GM11168 (cell line): ENCODE results near the gene SOX10.

Source experiments
- in situ Hi-C: fragments of 300-500 bp; cut with MboI; formaldehyde crosslinking; loops from one replicate; pipeline ENCODE4 v1.12.0; 2022; ENCODE audit warnings: low sequenced_read_pairs; ENCODE audit not compliant: unreplicated experiment

The SOX10 gene

GRCh38 chr22:38017272-38017920 lies 33.0 kb upstream of the SOX10 start:
- in situ Hi-C loops: no loop called here

DNA sequence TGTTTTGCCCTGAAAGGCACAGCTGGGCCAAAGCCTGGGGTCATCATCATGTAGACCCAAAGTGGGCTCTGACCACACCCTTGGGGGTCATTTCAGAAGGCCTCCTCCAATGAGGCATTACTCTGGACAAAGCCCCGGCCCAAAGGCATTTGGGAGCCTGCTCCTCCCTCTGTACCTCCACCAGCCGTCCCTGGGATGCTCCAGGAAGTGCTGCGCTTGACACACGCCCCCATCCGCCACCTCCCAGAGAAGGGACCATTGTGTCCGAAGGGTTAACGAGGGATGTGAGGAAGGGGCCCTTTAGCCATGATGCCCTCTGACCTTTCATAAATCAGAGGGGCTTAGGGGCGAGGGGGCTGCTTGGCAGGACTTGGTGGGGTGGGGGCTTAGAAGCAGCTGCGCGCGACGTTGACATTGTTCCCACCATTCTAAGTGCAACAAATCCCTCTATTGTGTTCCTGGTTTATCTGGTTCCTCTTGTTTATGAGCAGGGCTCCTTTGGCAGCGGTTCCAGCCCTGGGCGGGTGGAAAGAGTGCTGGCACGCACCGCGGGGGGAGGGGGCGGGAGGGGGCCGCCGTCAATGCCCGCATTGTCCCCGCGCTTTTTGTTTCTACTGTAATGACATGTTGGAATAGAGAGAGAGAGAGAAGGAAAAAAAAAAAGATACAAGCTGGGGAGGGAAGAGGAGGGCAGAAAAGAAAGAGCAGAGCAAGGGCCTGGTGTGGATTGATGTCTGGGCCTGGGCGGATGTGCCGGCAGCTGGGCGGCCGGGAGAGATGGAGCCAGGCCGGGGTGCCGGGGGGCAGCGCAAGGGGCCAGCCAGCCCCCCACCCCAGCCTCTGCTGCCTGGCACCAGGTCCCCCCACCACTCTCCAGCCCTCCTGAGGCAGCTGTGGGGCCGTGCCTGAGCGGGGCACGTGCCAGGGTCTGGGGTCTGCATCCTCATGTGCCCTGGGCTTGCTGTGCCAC lies 32.1 kb upstream of the SOX10 start:
- in situ Hi-C loops: no loop called here

GRCh38 chr22:38014083-38014482 lies 29.7 kb upstream of the SOX10 start:
- in situ Hi-C loops: no loop called here

DNA sequence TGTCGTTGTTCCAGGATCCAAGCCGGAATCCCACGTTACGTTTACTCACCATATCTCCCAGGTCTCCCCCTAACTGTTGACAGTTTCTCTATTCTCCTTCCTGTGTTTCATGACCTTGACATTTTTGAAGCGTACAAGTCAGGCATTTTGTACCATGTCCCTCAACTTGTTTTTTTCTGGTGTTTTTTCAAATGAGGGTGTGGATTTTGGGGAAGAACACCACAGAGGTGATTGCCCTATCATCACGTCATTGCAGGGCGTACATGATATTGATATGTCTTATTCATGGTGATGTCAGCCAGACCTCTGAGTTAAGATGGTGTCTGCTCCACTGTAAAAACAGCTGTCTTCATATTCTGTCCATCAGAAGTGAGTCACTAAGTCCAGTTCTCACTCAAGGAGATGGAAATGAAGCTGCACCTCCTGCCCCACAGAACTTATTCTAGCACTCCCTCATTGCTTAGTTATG lies 28.3 kb upstream of the SOX10 start:
- in situ Hi-C loops: no loop called here

DNA sequence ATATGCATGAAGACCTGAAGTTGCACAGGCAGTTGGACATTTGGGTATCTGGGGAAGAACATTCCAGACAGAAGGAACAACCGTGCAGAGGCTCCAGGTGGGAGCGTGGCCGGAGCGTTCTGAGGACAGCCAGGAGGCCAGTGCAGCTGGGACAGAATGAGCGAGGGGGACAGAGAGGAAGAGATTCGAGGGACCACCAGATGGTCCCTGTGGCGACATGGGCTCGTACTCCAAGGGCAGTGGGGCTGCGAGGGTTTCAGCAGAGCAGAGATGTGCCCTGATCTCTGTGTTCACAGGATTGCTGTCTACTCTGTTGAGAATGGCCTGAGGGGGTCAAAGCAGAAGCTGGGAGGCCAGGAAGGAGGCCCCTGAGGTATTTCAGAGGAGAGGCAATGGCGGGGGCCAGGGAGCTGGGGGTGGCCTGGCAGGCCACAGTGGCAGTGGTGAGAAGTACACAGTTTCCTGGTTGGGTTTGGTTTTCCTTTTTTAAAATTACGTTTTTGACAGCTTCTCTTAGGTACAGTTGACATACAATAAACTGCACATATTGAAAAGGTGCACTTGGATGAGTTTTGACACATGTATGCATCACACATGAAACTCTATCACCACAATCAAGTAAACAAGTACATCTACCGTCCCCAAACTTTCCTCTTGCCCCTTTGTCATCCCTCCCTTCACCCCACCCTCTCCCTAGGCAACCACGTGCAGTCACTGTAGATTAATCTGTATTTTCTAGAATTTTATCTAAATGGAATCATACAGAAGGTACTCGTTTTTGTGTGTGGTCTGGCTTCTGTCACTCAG lies 24.8 kb upstream of the SOX10 start:
- in situ Hi-C loops: no loop called here

DNA sequence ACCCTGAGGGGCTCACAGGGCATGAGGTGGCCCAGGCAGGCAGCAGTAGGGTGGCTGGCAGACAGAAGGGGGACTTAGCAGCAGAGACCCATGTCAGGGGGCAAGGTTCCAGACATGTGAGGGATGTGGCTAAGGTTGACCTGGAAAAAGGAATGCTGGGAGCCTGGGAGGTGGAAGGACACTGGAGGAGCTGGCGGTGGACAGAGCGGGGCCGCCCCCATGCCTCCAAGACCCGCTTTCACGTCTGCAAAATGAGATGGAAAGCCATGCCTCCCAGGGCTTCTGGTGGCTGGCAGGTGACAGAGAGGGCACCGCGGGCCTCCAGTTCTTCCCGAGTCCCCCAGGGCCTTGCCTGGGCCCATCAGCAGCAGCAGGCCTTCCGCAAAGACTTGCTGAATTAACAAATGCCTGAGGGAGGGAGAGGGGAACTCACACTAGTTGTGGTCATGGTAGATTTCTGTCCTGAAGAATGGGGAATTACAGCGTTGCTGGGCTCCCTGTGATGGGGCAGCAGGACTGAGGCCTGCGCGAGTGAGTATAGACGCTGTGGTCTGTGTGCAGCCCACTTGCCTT lies 23.1 kb upstream of the SOX10 start:
- in situ Hi-C loops: no loop called here

DNA sequence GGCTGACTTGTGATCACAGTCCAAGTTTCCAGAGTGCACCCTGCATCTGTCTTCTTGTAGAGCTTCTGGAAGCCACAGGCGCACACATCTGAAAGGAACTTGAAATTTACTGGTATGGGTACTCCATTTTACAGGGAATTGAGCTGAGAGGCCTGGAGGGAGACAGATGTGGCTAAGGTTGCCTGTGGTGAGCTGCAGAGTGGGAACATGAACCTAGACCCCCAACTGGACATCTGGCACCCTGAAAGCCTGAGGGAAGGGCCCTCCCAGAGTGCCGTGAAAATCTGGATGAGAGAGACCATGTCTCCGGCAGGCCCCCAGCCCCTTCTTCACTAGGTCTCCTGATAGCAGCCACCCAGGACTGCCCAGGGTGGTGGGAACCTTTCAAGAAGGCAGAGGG lies 22.6 kb upstream of the SOX10 start:
- in situ Hi-C loops: no loop called here

- in situ Hi-C loops: no loop called here
Observed at GRCh38 chr22:38005943-38006342, 21.6 kb upstream of the SOX10 start.

DNA sequence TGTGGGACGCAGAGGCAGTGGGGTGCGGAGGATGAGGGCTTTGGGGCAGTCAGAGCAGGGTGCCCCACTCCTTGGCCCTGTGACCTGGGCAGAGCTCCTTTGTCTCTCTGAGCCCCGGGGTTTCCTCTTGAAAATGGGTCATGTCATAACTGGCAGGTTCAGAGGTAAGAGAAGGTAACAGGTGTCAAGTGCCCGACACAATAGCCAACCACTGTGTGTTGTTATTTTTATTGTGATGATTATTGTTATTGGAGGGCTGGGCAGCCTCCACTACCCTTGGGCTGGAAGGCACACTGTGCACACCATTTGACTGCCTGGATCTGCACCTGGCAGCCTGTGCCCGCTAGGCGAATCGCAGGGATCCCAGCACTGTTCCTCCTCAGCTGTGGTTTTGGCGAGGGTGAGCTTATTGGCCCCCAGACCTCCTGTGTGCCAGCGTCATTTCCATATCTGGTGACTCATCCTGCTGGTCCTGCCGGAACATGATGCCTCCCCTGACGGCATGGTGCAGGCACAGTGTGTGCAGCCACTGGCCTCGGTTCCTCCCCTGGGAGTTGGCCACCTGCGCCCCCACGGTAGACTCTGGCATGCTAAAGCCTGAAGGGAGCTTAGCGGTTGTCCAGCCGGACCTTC lies 15.4 kb upstream of the SOX10 start:
- in situ Hi-C loops: no loop called here

DNA sequence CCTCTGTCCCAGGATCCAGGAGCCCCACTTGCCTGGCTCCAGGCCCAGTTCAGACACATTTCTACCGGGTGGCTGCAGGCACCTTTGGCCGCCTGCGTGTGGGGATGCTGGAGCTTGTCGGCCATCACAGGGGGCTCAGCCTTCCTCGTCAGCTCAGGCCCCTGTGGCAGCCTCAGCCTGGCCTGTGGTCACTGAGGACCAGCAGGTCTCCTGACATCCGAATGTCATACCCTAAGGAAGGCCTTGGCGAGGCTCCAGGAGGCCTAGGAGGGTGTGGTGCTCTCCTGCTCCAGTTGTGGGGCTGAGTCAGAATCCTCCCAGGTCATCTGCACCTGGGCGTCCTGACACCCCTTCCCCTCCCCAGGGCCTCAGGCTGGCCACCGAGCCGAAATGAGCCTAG lies 14.9 kb upstream of the SOX10 start:
- in situ Hi-C loops: no loop called here

DNA sequence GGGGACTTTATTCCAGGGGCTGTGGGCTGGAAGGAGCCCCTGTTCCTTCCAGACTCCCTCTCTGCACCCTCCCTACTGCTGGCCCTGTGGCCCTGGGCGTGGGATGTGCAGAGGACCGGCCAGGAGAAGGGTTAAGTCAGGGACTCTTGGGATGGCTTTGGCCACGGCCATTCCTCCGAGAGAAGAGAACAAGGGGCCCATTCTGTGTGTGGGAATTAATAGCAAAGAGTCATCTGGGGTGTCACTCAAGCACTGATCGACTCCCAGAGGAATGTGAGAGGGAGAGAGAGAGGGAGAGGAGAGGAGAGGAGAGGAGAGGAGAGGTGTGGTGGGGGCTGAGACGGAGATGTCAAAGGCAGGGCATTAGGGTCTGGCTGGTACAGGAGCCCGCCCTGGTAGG lies 14.2 kb upstream of the SOX10 start:
- in situ Hi-C loops: no loop called here

DNA sequence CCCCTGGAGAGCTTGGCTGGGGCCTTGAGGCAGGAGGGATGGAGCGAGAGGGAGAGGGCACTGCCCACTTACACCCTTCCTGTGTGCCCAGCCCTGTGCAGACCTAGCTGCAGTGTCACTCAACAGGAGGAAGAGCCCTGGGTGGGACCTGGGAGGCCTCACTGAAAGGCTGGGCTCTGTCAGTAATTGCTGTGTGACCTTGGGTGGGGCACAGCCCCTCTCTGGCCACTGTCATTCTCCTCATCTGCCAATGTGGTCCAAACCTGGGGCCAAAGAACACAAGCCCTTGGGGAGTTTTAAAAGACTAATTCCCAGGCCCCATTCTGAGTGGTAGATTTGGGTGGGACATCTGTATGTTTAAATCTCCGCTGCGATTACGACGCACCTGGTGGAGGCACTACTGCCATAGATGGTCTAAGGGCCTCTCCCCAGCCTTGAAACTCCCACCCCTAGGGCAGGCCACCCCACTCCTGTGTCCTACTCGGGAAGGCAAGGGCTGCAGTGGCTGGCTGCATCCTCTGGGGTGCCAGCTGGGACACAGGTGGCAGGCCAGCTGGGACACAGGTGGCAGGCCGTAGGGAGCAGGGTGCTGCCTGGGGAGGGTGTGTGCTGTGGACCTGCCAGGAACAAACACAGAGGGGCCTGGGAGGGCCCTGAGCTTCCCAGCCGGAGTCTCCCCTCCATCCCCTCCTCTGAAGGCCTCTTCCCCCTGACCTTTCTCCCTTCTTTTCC lies 12.3 kb upstream of the SOX10 start:
- in situ Hi-C loops: no loop called here

DNA sequence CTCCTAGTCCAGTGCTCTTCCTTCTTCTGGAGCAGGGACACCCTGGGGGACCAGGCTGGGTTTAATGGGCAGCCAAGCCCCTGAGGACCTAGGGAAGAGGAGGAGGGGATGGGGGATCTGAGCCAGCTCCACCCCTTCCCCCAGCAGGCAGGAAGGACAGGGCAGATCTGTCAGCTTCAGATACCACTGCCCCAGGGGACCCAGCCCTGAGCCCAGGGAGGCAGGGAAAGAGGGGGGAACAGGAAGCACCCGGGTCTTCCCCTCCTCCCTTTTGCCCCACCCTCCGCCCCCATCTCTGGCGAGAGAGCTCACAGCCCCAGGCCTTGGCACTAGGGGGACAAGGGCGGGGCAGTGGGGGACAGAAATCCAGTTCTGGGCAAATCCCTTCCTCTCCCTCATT lies 11.7 kb upstream of the SOX10 start:
- in situ Hi-C loops: no loop called here

GRCh38 chr22:37995460-37995859 lies 11.1 kb upstream of the SOX10 start:
- in situ Hi-C loops: no loop called here

GRCh38 chr22:37994982-37995381 lies 10.6 kb upstream of the SOX10 start:
- in situ Hi-C loops: no loop called here

DNA sequence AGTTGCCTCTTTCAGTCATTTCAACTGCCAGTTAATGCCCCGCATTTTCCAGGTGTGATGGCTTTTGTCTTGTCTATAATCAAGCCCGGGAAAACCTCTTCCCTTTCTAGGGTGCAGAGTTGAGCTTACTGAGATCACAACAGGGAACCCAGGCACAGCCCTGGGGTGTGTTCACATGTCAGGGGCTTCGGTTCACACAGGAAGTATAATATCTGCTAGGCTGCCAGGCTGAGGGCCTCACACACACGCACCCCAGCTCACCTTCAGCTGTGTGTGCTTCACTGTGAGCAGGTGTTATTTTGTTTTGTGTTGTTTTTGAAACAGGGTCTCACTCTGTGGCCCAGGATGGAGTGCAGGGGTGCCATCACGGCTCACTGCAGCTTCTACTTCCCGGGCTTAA lies 9.7 kb upstream of the SOX10 start:
- in situ Hi-C loops: no loop called here

GRCh38 chr22:37991731-37992442 lies 7.5 kb upstream of the SOX10 start:
- in situ Hi-C loops: no loop called here

GRCh38 chr22:37990862-37991261 lies 6.5 kb upstream of the SOX10 start:
- in situ Hi-C loops: no loop called here

DNA sequence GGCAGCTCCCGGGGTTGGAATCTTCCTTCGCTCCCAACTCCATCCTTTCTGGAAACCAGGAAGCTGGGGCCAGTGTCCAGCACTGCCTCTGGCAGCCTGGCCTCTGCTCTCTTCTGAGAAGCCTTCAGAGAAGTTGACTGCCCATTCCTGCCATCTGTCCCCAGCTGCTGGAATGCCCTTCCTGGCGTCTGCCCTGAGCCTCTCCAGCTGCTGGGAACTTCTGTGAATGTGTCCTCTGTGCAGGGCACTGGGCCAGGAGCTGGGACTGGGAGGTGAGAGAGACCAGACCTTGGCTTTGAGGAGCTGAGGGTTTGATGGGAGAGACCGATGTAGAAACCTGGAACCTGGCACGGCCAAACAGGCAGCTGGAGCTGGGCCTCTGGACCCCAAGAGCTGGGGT lies 5.9 kb upstream of the SOX10 start:
- in situ Hi-C loops: no loop called here
